RWPE2 (cell line): ENCODE data around the gene MAPK14.
A peak's percentile ranks its signal among the peaks of the same experiment; 100 is the strongest.

Experiments used
- ATAC-seq: fragments of 200-7000 bp; cut with Tn5 transposase; 3 replicates; pipeline ENCODE4 v1.9.1; 2021; ENCODE audit warnings: low read depth
- DNase-seq: peaks from one replicate; pipeline ENCODE4 v3.0.0-alpha.2; 2020; ENCODE audit warnings: low spot score
- H3K27ac ChIP-seq: fragments of 450-650 bp; 2 replicates; pipeline ENCODE4 v1.5.1; 2017; ENCODE audit warnings: mild to moderate bottlenecking; ENCODE audit not compliant: poor library complexity, severe bottlenecking
- H3K27me3 ChIP-seq: fragments of 250-450 bp; sonication (Bioruptor Pico); 2 replicates; pipeline ENCODE4 v1.5.1; 2021; ENCODE audit warnings: mild to moderate bottlenecking, moderate library complexity; ENCODE audit not compliant: insufficient read depth, poor library complexity, severe bottlenecking
- H3K36me3 ChIP-seq: fragments of 250-450 bp; sonication (Bioruptor Pico); 2 replicates; pipeline ENCODE4 v1.5.1; 2020; ENCODE audit warnings: low read depth, mild to moderate bottlenecking, moderate library complexity
- H3K4me1 ChIP-seq: fragments of 250-450 bp; sonication (Bioruptor Pico); 2 replicates; pipeline ENCODE4 v1.5.1; 2021; ENCODE audit warnings: mild to moderate bottlenecking, moderate library complexity; ENCODE audit not compliant: insufficient read depth, poor library complexity, severe bottlenecking
- H3K4me3 ChIP-seq: fragments of 250-450 bp; sonication (Bioruptor Pico); 2 replicates; pipeline ENCODE4 v1.5.1; 2021; ENCODE audit warnings: mild to moderate bottlenecking, moderate library complexity; ENCODE audit not compliant: severe bottlenecking
- H3K9me3 ChIP-seq: fragments of 250-450 bp; sonication (Bioruptor Pico); 2 replicates; pipeline ENCODE4 v1.5.1; 2021; ENCODE audit warnings: mild to moderate bottlenecking, moderate library complexity; ENCODE audit not compliant: severe bottlenecking
- CTCF ChIP-seq: fragments of 450-650 bp; IDR thresholded peaks from one replicate; pipeline ENCODE4 v1.5.1; 2017; ENCODE audit warnings: mild to moderate bottlenecking, moderate library complexity; ENCODE audit not compliant: poor library complexity, severe bottlenecking

MAPK14 gene

DNA sequence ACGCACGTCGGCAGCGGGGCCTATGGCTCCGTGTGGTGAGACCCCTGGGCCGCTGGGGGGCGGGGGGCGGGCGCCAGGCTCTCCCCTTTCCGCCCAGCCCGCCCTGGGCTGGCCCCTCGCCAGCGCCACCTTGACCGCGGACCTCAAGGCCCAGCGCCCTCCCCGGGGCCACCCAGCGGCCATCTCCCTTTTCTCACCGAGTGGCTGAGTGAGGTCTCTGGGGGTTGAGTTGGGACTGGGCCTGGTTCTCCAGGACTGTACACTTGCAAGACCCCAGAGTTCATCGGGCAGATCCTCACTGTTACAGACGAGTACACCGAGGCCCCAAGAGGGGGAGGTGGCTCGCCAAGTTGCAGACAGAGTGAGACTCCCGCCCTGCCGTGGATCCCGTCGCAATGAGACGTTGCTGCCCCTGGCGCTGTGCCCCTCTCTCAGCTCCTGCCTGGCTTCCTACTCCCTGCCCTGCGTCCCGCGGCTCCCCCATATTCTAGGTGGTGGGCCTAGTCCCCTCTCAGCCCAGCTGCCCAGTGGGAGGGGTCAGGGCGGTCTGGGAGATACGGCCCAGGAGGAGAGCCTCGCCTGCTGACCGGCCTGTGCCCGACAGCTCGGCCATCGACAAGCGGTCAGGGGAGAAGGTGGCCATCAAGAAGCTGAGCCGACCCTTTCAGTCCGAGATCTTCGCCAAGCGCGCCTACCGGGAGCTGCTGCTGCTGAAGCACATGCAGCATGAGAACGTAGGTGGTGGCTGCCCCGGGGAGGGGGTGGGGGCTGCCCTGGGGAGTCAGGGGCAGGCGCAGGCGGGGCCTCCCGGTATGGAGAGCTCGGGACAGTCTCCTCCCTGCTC, 103.3 kb downstream of the MAPK14 start:
- H3K4me1 ChIP-seq, result peaks cover 38% of the 10 kb centered on the region
- ATAC-seq (peak; percentile 42), DNase-seq (no peak)
- peak overlapping the region; percentile 51 for H3K4me3 ChIP-seq
- H3K36me3 ChIP-seq, result peaks cover 45% of the 10 kb centered on the region
- no peaks in the 10 kb centered on the region for H3K9me3 ChIP-seq
- H3K27me3 ChIP-seq, result no peaks in the 10 kb centered on the region
- H3K27ac ChIP-seq, result peak overlapping the region; percentile 93
- TF ChIP-seq CTCF, result peak; percentile 29

- no peak for TF ChIP-seq CTCF
- H3K27ac ChIP-seq, result peak overlapping the region; percentile 93
- peaks cover 35% of the 10 kb centered on the region for H3K4me1 ChIP-seq
- ATAC-seq (peak; percentile 7), DNase-seq (no peak)
- peak overlapping the region; percentile 51 for H3K4me3 ChIP-seq
- H3K9me3 ChIP-seq, result no peaks in the 10 kb centered on the region
- no peaks in the 10 kb centered on the region for H3K27me3 ChIP-seq
- H3K36me3 ChIP-seq, result peaks cover 52% of the 10 kb centered on the region
These were observed 104.1 kb downstream of the MAPK14 start for GRCh38 chr6:36131511-36132245.

- H3K27ac ChIP-seq, result peak overlapping the region; percentile 93
These were observed 104.8 kb downstream of the MAPK14 start for GRCh38 chr6:36132246-36132895.

GRCh38 chr6:36133148-36133547, 105.5 kb downstream of the MAPK14 start:
- TF ChIP-seq CTCF, result no peak
- DNase-seq (no peak), ATAC-seq (no peak)
- H3K4me3 ChIP-seq, result no peak overlapping the region
- no peak overlapping the region for H3K27ac ChIP-seq
- no peaks in the 10 kb centered on the region for H3K27me3 ChIP-seq
- H3K4me1 ChIP-seq, result peaks cover 21% of the 10 kb centered on the region
- peaks cover 60% of the 10 kb centered on the region for H3K36me3 ChIP-seq
- H3K9me3 ChIP-seq, result no peaks in the 10 kb centered on the region

More at GRCh38 chr6:36132246-36132895, 104.8 kb downstream of the MAPK14 start:
- H3K4me1 ChIP-seq, result peaks cover 28% of the 10 kb centered on the region
- no peak for TF ChIP-seq CTCF
- H3K4me3 ChIP-seq, result no peak overlapping the region
- ATAC-seq (no peak), DNase-seq (no peak)
- H3K36me3 ChIP-seq, result peaks cover 58% of the 10 kb centered on the region
- H3K27me3 ChIP-seq, result no peaks in the 10 kb centered on the region
- H3K9me3 ChIP-seq, result no peaks in the 10 kb centered on the region
